Embryonic facial prominence (tissue), 1 donor: Measurements from ENCODE around the gene MAGI2.

ENCODE experiments used
- DNase-seq: peaks from one replicate; pipeline ENCODE4 v3.0.0-alpha.2; 2016; ENCODE audit errors: extremely low spot score

Gene MAGI2

GRCh38 chr7:79257959-79258358 lies 195.5 kb downstream of the MAGI2 start:
- DNase-seq, result no peak

DNA sequence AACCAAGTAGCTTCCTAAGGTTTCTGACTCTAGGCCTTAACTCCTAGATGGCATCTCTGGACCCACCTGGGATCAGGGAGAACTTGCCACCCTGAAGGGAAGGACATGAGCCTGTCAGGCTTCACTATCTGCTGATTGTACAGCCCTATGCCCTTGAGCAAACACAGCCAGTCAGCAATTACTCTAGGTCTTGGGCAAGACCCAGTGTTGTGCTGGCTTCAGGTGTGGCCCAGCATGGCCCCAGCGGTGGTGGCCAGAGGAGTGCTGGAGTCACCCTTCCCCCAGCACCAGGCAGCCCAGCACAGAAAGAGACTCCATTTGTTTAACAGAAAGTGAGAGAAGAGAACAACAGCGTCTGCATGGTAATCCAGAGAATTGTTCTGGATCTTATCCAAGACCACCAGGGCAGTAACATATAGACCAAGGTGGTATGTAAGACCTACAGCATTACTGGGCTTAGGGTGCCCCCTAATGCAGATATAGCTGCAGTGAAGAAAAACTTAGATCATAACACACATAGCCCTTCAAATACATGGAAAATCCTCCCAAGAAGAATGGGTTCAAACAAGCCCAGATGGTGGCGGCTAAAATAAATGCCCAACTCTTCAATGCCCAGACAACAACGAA lies 207.7 kb downstream of the MAGI2 start:
- DNase-seq, result no peak

DNA sequence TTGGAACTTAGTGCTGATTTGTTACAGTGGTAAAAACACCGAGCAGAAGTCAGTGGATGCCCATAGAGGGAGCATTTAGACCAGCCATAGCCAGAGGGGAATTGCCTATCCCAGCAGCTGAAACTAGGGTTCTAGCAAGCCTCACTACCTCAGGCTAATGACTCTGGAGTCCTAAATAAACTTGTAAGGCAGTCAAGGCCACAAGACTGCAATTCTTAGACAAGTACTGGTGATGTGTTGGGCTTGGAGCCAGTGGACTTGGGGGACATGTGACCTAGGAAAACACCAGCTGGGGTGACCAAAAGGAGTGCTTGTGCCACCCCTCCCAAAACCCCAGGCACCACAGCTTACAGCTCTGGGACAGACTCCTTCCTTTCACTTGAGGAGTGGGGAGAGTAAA lies 209.0 kb downstream of the MAGI2 start:
- no peak for DNase-seq

DNA sequence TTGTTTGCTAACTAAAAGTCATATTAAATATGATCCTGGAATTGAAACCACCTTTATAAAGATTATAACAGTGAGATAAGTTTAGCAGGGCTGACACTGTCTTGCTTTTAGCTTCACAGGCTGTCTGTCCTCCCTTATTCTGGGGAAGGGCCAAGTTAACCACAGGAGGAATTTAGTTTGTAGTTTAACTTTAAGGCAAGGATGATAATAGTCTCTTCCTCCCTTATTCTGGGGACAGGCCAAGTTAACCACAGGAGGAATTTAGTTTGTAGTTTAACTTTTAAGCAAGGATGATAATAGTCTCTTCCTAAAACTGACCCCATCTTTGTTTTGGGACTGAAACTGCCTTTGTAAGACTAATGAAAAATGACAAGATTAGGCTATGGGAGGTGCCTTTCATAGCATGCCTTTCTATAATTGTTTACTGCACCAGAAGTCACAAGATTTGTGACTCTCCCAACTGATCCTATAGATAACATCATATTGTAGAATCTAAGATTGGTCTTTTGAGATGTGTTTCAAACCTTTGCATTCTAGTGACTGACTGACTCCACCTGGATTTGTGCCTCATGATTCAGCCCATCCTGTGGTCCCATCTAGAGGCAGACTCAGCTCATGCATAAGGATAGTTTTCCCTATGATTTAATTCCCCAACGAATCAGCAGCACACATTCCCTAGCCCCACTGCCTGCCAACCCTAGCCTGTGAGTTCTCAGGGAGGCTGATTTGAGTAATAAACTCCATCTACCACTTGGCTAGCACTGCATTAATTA lies 212.0 kb downstream of the MAGI2 start:
- DNase-seq, result no peak

GRCh38 chr7:79240413-79240812 lies 213.1 kb downstream of the MAGI2 start:
- DNase-seq, result no peak

DNA sequence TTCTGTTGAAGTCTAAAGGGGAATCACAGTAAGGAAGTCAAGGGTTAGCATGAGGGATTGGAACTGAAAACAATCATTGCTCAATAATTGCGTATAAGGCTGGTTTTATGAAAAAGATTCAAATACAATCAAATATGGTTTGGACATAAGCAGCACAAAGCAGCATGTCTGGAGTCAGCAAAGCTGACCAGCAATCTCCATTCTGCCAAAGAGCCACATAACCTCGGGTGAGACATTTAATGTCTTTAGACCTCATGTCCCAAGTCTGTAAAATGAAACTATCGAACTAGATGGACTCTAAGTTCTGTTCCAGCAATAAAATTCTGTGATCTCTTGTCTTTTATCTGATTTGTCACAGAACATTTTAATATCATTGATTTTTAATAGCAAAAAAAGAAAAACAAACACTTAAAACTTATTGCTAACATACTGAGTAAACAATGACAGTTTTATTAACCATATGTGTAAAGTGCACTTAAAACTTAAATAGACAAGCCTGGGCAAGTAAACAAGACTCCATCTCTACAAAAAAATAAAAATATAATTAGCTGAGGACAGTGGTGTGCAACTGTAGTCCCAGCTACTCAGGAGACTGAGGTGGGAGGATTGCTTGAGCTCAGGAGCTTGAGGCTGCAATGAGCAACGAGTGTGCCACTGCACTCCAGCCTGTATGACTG lies 217.0 kb downstream of the MAGI2 start:
- DNase-seq, result no peak

DNA sequence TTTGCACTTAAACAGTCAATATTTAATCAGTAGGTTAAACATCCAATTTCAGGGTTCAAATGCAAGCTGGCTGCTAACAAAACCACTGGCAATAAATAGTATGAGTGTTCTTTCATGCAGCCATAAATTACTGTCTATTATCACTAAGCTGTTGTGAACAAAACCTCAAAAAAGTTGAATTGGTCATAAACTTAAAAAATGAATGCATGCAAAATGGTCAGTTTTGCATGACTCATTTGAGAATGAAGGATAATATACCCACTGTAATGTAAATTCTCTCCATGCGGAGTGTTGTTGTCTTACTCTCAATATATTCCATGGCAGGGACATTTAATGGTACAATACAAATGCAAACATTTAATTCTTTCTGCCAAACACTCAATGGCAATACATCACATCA lies 226.4 kb downstream of the MAGI2 start:
- no peak for DNase-seq

DNA sequence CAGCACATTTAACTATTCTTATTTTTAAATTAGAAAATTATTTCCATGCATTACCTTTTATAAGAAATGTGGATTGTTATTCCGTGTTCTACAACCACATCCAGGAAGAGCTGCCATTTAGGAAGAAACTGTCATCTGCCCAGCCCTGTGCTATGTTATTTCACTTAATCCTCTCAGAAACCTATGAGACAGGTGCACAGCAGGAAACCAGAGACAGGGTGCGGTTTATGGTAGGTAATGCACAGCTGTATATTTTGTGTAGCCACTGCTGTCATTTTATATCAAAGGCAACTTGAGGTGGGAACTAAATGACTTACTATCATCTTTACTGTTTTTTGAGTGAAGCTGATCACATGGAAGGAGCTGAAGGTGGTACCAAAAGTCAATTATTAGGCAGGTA lies 232.3 kb downstream of the MAGI2 start:
- DNase-seq, result no peak

- no peak for DNase-seq
Measured at GRCh38 chr7:79217976-79218626, 235.4 kb downstream of the MAGI2 start.

- DNase-seq, result no peak
Measured at GRCh38 chr7:79217468-79217867, 236.0 kb downstream of the MAGI2 start.

DNA sequence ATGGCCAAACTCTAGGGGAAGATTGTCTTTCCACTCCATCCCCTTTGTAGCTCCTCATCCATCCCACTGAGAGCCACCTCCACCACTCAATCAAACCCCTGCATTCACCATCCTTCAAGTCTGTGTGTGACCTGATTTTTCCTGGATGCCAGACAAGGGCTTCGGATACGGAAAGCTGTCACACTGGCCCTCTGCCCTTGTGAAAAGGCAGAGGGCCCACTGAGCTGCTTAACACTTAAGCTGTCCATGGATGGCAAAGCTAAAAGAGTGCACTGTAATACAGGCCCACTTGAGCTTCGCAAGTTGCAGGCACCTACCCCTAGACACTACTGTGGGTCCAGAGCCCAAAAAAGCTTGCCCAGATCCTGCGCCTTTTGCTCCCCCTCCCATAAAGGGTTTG lies 237.2 kb downstream of the MAGI2 start:
- no peak for DNase-seq

DNA sequence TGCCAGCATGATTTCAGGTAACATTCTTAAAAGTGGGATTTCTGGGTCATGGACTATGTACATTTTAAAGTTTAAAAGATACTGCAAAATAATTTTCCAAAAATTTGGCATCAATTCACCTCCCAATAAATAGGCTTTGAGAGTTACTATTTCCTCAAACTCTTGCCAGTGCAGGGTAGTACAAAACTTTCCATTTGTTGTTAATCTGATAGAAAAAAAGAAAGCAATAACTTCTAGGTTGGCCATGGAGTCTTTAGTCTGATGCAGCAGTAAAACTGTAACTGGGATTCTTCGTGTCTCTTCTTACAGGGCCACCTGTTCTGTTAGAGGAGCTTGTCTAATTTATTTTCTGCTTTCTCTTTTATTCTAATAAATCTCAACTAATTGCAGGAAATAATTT lies 241.1 kb downstream of the MAGI2 start:
- no peak for DNase-seq

- DNase-seq, result no peak
Measured at GRCh38 chr7:79211724-79212123, 241.7 kb downstream of the MAGI2 start.

DNA sequence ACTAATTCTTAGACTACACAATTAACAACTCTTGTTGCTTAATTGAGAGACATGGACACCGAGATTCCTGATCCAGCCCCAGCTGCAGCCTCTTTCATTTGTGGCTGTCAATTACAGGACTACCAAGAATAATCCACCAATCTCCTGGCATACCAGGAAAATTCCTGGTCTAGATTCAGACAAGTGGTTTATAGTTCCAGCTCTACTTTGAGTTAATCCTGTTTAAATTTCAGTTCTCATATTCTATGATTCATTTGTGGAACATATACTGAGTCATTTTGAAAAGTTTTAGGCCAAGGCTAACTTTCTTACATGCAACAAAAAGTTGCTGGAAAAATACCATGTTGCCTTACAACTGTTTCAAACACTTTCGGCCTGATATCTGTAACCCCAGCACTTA lies 253.5 kb downstream of the MAGI2 start:
- DNase-seq, result no peak

GRCh38 chr7:79199266-79199665 lies 254.2 kb downstream of the MAGI2 start:
- DNase-seq, result no peak

DNA sequence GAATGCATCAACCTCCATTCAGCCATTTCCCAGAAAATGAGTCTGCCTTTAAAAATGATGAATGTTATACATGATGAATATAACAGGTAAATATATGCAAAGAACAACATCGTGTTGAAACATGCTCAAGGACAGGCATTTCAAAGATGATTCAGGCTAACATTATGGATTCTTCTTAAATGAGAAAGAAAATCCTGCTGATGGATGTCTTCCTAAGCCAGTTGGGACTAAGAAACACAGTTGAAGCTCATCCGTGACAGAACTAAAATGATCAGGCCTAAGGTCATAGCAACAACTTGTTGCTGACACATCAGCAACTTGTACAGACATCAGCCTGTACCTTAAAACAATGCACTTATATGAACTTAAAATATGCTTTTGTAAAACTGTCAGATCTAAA lies 267.9 kb downstream of the MAGI2 start:
- no peak for DNase-seq

DNA sequence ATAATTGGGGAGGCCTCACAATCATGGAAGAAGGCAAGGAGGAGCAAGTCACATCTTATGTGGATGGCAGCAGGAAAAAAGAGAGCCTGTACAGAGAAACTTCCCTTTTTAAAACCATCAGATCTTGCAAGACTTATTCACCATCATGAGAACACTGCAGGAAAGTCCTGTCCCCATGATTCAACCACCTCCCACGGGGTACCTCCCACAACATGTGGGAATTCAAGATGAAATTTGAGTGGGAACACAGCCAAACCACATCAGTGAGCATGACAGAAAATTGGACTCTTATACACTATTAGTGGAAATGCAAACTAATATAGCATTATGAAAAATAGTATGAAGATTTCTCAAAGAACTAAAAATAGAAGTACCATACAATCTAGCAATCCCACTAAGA lies 271.2 kb downstream of the MAGI2 start:
- DNase-seq, result no peak

DNA sequence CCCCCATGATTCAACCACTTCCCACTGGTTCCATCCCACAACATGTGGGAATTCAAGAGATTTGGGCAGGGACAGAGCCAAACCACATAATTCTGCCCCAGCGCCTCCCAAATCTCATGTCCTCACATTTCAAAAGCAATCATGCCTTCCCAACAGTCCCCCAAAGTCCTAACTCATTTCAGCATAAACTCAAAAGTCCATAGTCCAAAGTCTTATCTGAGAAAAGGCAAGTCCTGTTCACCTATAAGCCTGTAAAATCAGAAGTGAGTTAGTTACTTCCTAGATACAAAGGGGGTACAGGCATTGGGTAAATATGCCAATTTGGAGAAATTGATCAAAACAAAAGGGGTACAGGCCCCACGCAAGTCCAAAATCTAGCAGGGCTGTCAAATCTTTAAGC lies 272.9 kb downstream of the MAGI2 start:
- DNase-seq, result no peak

DNA sequence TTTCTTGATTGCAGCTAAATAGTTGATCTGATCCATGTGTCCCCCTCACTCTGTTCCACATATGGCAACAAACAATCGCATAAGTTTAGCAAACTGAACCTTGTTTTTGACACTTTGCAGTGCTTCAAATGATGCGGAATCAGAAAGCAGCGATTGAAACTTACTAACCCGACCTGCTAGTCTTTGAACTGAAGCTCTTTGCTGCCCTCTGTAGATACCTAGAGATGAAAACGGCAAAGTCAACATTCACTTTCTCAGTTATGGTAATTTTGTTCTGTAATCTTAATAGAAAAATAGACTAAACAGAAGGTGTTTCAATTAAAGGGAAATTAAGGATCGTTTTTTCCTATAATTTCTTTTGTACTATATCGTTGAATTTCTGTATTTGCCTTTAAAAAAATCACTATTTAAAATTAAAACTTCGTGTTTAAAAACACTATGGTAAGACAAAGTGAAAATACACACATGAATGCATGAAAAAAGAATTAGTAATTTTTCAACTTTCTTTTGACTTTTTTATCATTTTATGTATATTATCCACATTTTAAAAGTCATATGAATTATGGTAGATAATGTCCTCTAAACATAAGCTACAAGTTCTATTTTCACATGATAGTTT lies 276.5 kb downstream of the MAGI2 start:
- peak; percentile 46 for DNase-seq

- DNase-seq, result no peak
Measured at GRCh38 chr7:79175374-79175773, 278.1 kb downstream of the MAGI2 start.

- no peak for DNase-seq
Measured at GRCh38 chr7:79165225-79165624, 288.2 kb downstream of the MAGI2 start.

- DNase-seq, result no peak
Measured at GRCh38 chr7:79159040-79159664, 294.3 kb downstream of the MAGI2 start.
